NCI-H2196 (cell line): ENCODE results near the gene CREBL2.
"Not testable (repeated sequence)": the region's sequence is repeated elsewhere in the genome, so short reads cannot be mapped to it uniquely, and the experiment has no call there.

Experiments used
- DNase-seq: peaks from one replicate; lab custom pipeline; 2025; ENCODE audit not compliant: unreplicated experiment; lab: John Stamatoyannopoulos, UW

Gene CREBL2

DNA sequence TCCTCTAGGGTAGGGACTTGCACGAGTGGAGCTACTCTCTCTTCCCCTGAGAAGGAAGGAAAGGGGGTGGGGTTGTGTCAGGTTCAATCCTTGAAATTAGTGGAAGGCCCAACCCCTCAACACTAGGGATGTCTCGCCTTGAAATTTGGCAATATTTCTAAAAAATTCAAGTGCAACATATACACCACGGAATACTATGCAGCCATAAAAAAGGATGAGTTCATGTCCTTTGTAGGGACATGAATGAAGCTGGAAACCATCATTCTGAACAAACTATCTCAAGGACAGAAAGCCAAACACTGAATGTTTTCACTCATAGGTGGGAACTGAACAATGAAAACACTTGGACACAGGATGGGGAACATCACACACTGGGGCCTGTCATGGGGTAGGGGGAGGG, 15.1 kb upstream of the CREBL2 start:
- not testable (repeated sequence) for DNase-seq

DNA sequence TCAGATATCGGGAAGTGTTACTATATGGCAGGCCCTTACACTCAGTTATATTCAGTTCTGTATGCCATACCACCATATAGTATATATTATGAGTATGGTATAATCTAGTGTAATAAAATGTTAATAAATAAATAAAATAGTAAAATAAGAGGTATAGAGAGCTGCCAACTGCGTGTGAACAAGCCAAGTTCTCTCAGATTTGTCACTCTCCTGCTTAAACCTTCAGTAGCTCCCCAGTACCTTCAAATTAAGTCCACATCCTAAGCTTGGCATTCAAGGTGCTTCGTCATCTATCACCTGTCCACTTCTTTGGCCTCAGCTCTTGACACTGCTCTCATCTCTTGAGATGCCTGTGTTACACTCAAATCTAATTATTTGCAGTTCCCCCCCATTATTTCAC, 12.8 kb upstream of the CREBL2 start:
- no peak for DNase-seq

GRCh38 chr12:12599750-12600643, 11.7 kb upstream of the CREBL2 start:
- no peak for DNase-seq

DNA sequence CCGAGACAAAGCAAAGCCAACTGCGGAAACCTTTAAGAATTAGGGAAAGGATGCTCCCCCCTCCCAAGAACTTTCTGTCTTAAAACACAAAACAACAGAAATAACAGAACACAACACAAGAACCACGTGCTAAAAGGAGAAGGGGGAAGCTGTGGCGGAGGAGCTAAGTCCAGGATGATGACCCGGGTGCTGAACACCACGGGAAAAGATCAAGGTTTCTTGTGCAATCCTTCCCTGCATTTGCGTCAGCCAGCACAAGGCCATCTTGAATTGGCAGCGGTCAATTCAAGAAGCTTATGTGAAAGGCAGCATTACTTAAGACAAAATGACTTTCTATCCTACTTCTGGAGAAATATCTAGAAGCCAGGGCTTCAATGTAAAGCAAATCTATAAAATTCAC, 11.0 kb upstream of the CREBL2 start:
- DNase-seq = no peak

DNA sequence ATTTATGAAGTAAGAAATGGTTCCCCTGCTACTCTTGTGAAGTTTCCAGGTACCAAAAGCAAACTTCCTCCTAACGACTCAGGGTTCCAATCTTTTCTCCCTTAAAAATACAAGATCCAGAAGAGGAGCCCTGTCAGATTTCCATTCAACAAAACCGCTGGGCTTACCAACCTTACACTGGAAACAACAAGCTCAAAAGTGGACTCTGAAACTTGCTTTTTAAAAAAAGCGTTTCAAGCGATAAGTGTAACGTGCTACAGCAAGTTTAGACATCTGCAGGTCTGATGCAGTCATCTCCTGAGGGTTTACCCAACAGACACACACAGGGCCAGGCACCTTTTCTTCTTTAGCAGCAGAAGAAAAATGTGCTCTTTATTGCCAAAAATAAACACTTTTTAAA, 6.9 kb upstream of the CREBL2 start:
- no peak for DNase-seq

GRCh38 chr12:12606781-12607589, 4.7 kb upstream of the CREBL2 start:
- no peak for DNase-seq

DNA sequence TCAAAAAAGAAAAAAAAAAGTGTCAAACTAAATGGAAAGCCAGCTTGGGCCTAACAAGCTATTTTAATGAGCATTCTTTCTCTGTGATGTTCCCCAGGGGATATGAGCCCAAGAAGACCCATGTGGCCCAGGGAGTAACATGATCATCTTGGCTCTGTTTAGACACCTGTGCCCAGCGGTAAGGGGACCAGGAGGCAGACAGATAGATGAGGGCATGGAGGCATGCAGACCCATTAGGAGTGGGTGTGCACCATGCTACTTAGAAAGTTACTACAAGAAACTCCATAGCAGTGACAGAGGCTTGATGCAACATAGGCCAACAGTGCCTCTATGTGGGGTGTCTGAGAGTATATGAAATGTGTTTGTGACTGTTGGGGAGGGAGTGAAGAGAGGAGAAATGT, 3.1 kb upstream of the CREBL2 start:
- DNase-seq = no peak

DNA sequence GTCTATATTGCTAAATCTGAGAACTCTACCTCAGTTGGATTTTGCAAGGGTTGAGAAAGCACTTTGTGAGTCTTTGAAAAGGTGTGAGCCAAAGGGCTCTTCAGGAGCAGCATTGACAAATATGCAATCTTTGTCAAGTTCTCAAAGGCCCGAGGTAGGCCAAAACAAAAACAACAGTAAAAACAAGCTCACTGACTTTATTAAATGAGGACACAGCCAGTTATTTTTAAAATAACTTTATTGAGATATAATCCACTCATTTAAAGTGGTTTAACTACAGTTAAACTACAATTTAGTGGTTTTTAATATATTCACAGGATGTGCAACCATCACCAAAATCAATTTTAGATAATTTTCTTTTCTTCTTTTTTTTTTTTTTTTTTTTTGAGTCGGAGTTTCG, 2.0 kb upstream of the CREBL2 start:
- DNase-seq = no peak

DNA sequence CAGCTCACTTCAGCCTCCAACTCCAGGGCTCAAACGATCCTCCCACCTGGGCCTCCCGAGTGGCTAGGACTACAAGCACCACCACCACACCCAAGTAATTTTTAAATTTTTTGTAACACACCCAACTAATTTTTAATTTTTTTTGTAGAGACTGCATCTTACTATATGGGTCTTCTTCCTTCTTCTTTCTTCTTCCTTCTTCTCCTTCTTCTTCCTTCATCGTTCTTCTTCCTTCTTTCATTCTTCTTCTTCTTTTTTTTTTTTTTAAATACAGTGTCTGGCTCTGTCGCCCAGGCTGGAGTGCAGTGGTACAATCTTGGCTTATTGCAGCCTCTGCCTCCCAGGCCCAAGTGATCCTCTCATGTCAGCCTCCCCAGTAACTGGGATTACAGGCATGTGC, 965 bp upstream of the CREBL2 start:
- DNase-seq = no peak

- no peak for DNase-seq
Measured at GRCh38 chr12:12612358-12612757, 682 bp downstream of the CREBL2 start.

- no peak for DNase-seq
Measured at GRCh38 chr12:12613344-12613743, 1.7 kb downstream of the CREBL2 start.

- no peak for DNase-seq
Measured at GRCh38 chr12:12614342-12614741, 2.7 kb downstream of the CREBL2 start.

DNA sequence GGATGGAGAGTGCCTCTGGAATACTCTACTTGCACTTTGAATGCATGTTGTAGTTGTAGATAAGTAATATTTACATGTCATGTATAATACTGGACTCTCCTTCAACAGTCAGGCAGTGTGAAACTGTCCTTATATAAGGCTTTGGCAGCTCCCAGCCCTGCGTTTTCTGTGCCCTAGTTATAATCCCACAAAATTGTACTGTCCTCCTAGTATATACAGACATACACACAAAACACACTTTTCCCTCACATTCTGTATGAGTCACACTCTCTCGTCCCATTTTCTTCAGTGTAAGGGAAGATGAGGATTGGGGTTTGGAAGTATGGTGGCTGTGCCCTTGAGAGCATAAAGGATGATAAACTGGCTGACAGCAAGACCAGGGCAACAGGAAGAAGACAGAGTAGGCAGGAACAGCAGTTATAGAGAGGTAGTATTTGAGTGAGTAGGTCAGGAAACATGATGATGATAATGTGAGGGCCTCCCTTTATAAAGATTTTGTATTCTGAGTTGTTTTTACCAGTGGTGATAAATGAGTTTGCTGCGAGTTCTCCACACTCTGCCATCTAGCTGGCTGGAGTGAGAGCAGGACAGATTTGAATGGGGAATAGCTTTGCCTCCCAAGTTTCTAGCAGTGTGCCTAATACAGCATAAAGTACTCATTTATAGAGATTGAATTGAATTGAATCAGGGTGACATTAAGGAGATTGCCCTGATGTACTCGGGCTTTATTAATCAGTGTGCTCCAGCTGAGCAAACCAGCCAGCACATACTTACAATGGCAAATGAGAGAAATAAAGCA, 5.0 kb downstream of the CREBL2 start:
- no peak for DNase-seq

DNA sequence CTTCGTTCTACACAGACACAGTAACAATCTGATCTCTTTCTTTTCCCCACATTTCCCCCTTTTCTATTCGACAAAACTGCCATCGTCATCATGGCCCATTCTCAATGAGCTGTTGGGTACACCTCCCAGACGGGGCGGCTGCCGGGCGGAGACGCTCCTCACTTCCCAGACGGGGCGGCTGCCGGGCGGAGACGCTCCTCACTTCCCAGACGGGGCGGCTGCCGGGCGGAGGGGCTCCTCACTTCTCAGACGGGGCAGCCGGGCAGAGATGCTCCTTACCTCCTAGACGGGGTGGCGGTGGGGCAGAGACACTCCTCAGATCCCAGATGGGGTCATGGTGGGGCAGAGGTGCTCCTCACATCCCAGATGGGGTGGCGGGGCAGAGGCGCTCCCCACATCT, 6.4 kb downstream of the CREBL2 start:
- DNase-seq = not testable (repeated sequence)

DNA sequence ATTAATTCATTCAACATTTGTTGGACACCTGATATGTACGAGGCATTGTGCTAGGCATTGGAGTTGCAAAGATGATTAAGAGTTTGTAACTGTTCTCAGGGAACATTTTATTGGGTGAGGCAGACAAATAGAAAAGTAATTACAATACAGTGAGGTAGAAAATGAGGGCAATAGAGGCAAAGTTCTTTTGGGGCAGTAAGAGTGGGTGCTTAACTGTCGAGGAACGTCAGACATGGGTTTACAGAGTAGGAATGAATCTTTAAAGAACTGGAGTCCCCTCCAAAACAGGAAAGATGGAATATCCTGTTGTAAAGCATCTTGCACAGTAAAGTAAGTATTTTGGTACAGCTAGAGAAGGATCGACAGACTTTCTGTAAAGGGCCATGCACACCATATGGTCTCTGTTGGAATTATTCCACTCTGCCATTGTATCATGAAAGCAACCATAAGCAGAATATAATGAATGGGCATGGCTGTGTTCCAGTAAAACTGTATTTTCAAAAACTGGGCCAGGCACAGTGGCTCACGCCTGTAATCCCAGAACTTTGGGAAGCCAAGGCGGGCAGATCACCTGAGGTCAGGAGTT, 9.1 kb downstream of the CREBL2 start:
- DNase-seq = no peak

DNA sequence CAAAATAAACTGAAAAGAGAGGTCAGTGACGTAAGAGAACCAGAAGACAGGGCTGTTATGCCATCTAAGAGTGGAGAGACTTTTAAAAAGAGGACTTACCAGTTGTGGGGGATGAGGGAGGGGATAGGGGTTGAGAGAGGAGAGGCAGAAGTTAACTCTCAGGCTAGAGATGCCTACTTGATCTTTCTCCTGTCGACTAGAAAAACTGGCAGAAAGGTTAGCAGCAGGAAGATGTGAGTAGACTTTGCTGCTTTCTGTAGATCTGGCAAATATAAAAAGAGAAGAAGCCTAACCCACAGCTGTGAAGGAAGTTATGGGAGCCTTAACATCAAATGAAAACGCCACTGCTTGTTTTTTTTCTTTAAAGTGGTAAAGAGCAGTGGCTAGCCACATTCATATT, 10.7 kb downstream of the CREBL2 start:
- no peak for DNase-seq

DNA sequence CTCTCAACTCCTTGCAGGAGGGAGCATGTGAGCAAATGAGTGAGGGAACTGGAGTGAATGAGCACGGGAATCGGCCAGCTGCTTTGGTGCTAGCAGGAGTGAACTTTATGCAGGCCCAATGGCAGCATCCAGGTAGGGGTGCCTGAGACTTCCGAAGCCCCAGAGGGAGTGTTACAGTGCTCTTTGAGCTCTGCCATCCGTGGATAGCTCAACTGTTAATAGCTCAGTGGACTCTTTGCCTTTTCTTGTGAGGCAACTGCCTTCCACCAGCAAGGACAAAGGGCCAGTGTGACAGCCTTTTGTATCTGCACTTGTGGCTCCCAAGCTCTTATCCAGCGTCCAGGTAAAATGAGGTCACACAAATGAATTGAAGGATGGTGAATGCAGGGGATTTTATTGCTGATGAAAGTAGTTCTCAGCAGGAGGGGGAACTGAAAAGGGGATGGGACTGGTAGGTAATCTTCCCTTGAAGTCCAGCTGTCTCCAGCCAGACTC, 12.9 kb downstream of the CREBL2 start:
- no peak for DNase-seq

DNA sequence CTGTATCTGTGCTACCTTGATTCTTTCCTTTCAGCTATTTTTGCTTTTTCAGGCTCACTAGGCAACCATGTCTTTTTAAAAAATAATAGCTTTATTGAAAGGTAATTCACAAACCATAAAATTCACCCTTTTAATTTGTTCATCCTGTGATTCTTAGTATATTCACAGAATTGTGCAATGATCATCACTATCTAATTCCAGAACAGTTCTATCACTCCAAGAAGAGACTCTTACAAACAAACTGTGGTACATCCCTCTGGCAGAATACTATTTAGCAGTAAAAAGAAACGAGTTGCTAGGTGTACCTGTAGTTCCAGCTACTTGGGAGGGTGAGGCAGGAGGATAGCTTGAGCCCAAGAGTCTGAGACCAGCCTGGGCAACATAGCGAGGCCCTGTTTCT, 14.8 kb downstream of the CREBL2 start:
- DNase-seq = no peak

DNA sequence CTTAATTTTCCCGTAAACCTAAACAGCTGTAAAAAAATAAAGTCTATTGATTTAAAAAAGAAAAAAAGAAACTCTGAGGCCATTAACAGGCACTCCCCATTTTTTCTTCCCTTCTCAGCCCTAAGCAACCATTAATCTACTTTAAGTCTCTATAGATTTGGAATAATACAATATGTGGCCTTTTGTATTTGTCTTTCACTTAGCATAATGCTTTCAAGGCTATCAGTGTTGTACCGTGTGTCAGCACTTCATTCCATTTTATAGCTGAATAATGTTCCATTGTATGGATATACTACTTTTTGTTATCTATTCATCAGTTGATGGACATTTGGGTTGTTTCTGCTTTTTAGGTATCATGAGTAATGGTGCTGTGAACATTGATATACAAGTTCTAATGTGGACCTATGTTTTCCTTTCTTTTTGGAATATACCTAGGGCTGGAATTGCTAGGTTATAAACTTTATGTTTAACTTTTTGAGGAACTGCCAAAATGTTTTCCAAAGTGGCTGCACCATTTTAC, 15.7 kb downstream of the CREBL2 start:
- DNase-seq = no peak

- DNase-seq = no peak
Measured at GRCh38 chr12:12628013-12628412, 16.3 kb downstream of the CREBL2 start.

DNA sequence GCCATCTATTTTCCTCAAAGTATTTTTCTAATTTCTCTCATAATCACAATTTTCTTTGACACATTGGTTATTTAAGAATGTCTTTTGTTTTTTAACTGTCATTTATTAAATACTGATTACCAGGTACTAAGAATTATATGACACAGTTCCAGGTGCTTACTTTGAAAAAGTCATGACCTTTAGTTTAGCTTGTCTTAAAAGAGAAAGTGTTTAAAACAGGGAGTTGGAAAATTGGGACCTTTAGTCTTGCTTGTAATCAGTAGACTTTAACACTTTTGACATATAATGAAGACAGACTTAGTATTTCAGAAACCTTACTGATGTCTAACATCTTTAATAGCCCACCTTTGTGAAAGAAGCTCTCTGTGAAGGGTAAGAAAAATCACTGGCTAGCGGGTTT, 19.2 kb downstream of the CREBL2 start:
- no peak for DNase-seq
